Thymus (tissue), 11 donors: Measurements from ENCODE around the gene WIF1. TPM values are rescaled to one million over a fixed set of nuclear protein-coding genes. Genes with fewer than 3 reads are reported as not detected.

ENCODE experiments used
- DNase-seq, 9 donors: peaks; one replicate each; pipeline ENCODE4 v3.0.0-alpha.2; 2013; ENCODE audit warnings: low spot score in 9 of 9, low read depth in 6 of 9, missing footprints in 1 of 9
- H3K27ac ChIP-seq, 2 donors: one replicate each; pipeline ENCODE4 v1.5.1; 2013; ENCODE audit warnings: control low read depth in 1 of 2, low read depth in 1 of 2, low read length in 1 of 2, mild to moderate bottlenecking in 1 of 2, moderate library complexity in 1 of 2
- H3K27me3 ChIP-seq, 2 donors: one replicate each; pipeline ENCODE4 v1.5.1; 2013; ENCODE audit warnings: low read length in 1 of 2; ENCODE audit not compliant: control insufficient read depth in 2 of 2, insufficient read depth in 1 of 2
- H3K36me3 ChIP-seq, 2 donors: one replicate each; pipeline ENCODE4 v1.5.1; 2013; ENCODE audit warnings: low read length in 1 of 2, mild to moderate bottlenecking in 1 of 2, moderate library complexity in 1 of 2; ENCODE audit not compliant: control insufficient read depth in 2 of 2, insufficient read depth in 2 of 2
- H3K4me1 ChIP-seq, 2 donors: one replicate each; pipeline ENCODE4 v1.5.1; 2013; ENCODE audit warnings: low read length in 2 of 2; ENCODE audit not compliant: control insufficient read depth in 2 of 2, insufficient read depth in 2 of 2
- H3K4me3 ChIP-seq, 2 donors: one replicate each; pipeline ENCODE4 v1.5.1; 2013; ENCODE audit warnings: low read length in 2 of 2, control low read depth in 1 of 2, mild to moderate bottlenecking in 1 of 2
- H3K9me3 ChIP-seq, 2 donors: one replicate each; pipeline ENCODE4 v1.5.1; 2013; ENCODE audit warnings: low read length in 1 of 2, mild to moderate bottlenecking in 1 of 2; ENCODE audit not compliant: control insufficient read depth in 2 of 2, insufficient read depth in 1 of 2
- WGBS: extraction: QIAGEN DNeasy Blood & Tissue Kit; methylation state at CpG from one replicate; pipeline ENCODE4 v1.1.7; 2013; 5-methylcytosine and 5-hydroxymethylcytosine counted together
- polyA plus RNA-seq: library from polyadenylated mRNA; stranded (reverse); fragments of 200-250 nt; gene quantifications from one replicate; pipeline ENCODE4 v1.2.3, GENCODE V29; 2013
- total RNA-seq: library from RNA; stranded (reverse); fragments of 120-200 nt; gene quantifications from one replicate; pipeline ENCODE4 v1.2.4, GENCODE V29; 2013
- donor health status: healthy.

The WIF1 gene
- total and polyA plus RNA-seq, 2 donors: 0.23 to 0.38 TPM

- Histone ChIP-seq H3K4me1 (peaks cover 0 to 7% of the 10 kb centered on the region in 2 donors), H3K27me3 (no peaks in the 10 kb centered on the region), H3K27ac (no peak overlapping the region), H3K36me3 (no peaks in the 10 kb centered on the region), H3K9me3 (no peaks in the 10 kb centered on the region), H3K4me3 (no peak overlapping the region)
- DNase-seq: no peak
- WGBS: 93% methylated on average over 4 of the region's 4 CpGs
Observed at GRCh38 chr12:65157091-65157490, 36.0 kb upstream of the WIF1 start.

GRCh38 chr12:65156366-65156841 lies 35.3 kb upstream of the WIF1 start:
- Histone ChIP-seq H3K27me3 (no peaks in the 10 kb centered on the region), H3K4me1 (peaks cover 0 to 7% of the 10 kb centered on the region in 2 donors), H3K27ac (no peak overlapping the region), H3K36me3 (no peaks in the 10 kb centered on the region), H3K9me3 (no peaks in the 10 kb centered on the region), H3K4me3 (no peak overlapping the region)
- WGBS: 13% methylated on average over 2 of the region's 2 CpGs
- DNase-seq: peak in 3 of 9 donors; percentile 5 to 55 (median 22)

DNA sequence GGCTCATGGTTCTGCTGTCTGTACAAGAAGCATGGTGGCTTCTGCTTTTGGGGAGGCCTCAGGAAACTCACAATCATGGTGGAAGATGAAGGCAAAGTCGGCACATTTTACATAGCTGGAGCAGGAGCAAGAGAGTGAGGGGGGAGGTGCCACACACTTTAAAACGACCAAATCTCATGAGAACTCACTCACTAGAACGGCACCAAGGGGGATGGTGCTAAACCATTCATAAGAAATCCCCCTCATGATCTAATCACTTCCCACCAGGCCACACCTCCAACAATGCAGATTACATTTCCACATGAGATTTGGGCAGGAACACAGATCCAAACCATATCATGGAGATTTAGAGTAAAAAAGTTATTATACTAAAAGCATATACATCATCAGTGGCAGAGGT lies 34.7 kb upstream of the WIF1 start:
- 92% methylated on average over 3 of the region's 3 CpGs for WGBS

DNA sequence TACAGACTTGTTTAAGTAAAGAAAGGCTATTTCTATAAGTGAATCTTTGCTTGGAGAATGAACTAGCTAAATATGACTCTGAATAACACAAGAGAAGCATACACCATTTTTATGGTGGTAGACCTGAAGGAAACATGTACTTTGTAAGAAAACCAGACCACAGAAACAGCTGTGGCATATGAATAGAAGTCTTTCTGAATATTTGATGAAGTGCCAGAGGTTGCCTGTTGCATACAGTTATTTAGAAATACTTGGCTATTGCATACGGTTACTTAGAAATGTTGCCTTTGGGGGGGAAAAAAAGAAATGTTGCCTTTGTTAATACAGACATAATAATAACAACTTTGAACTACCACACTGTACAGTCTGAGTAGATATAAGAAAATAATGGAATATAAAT lies 31.5 kb upstream of the WIF1 start:
- Histone ChIP-seq H3K36me3 (no peaks in the 10 kb centered on the region), H3K9me3 (no peaks in the 10 kb centered on the region), H3K4me3 (no peak overlapping the region), H3K27me3 (no peaks in the 10 kb centered on the region), H3K27ac (no peak overlapping the region), H3K4me1 (peaks cover 0 to 7% of the 10 kb centered on the region in 2 donors)
- no peak for DNase-seq
- WGBS: 85% methylated on average over 1 of the region's 1 CpG

More for the DNA sequence above, 34.7 kb upstream of the WIF1 start:
- H3K36me3 ChIP-seq: no peaks in the 10 kb centered on the region
- H3K9me3 ChIP-seq: no peaks in the 10 kb centered on the region
- peaks cover 0 to 7% of the 10 kb centered on the region in 2 donors for H3K4me1 ChIP-seq
- H3K27ac ChIP-seq: no peak overlapping the region
- no peaks in the 10 kb centered on the region for H3K27me3 ChIP-seq
- H3K4me3 ChIP-seq: no peak overlapping the region
- DNase-seq: no peak

DNA sequence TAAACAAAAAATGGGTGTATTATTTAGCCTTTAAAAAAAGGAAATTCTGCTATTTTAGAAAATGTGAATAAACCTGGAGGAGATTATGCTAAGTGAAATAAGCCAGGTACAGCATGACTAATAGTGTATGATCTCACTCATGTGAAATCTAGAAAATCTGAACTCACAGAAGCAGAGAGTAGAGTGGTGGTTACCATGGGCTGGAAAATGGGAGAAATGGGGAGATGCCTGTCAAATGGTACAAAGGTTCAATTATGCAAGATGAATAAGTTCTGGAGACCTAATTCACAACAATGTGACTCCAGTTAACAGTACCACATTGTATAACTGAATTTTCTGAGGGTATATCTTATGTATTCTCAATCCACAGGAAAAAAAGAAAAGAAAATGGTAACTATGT lies 30.9 kb upstream of the WIF1 start:
- no peak overlapping the region for H3K4me3 ChIP-seq
- H3K27ac ChIP-seq: no peak overlapping the region
- H3K9me3 ChIP-seq: no peaks in the 10 kb centered on the region
- H3K4me1 ChIP-seq: peaks cover 0 to 7% of the 10 kb centered on the region in 2 donors
- no peaks in the 10 kb centered on the region for H3K27me3 ChIP-seq
- no peak for DNase-seq
- no peaks in the 10 kb centered on the region for H3K36me3 ChIP-seq

DNA sequence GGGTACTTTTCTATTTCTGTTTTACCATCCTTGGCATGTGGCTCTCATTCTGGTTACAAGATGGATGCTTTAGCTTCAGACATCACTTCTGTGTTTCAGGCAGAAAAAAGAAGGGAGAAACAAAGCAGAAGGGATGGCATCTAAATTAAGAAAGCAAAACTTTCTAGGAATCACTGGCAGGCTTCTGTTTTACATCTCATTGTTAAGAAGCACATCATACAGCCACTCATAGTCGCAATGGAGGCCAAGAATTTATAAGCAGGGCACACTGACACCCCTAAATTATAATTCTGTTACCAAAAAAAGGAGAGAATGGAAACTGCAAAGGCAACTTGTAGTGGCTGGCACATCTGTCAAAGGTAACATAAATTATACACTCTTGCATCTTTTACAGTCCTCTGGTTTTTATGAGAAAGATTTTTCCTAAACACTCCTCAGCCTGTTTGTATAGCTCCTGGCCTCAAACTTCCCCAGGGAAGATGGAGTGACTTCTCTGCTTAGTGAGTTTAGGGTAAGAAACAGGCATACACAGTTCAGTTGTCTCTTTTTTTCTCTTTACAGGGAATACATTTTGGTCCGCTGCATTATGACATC lies 26.3 kb upstream of the WIF1 start:
- H3K9me3 ChIP-seq: no peaks in the 10 kb centered on the region
- DNase-seq: no peak
- no peaks in the 10 kb centered on the region for H3K4me1 ChIP-seq
- no peaks in the 10 kb centered on the region for H3K27me3 ChIP-seq
- WGBS: 89% methylated on average over 2 of the region's 2 CpGs
- no peak overlapping the region for H3K27ac ChIP-seq
- no peak overlapping the region for H3K4me3 ChIP-seq
- H3K36me3 ChIP-seq: no peaks in the 10 kb centered on the region

DNA sequence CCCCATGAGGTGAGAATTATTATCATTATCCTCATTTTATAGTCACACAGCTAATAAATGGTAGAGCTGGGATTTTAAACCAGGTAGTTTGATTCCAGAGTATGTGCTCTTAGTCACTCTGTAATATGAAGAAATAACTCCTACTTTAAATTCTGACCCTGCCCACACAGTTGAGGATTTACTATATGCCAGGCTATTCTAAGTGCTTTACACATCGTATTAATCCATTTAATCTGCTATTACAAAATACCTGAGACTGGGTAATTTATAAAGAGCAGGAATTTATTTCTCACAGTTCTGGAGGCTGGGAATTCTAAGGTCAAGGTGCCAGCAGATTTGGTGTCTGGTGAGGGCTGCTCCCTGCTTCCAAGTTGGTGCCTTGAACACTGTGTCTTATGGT lies 19.6 kb upstream of the WIF1 start:
- Histone ChIP-seq H3K4me3 (no peak overlapping the region), H3K4me1 (no peaks in the 10 kb centered on the region), H3K36me3 (no peaks in the 10 kb centered on the region), H3K27me3 (no peaks in the 10 kb centered on the region), H3K9me3 (no peaks in the 10 kb centered on the region), H3K27ac (no peak overlapping the region)
- 97% methylated on average over 1 of the region's 1 CpG for WGBS
- DNase-seq: no peak

GRCh38 chr12:65139389-65139788 lies 18.3 kb upstream of the WIF1 start:
- Histone ChIP-seq H3K9me3 (no peaks in the 10 kb centered on the region), H3K4me3 (no peak overlapping the region), H3K36me3 (no peaks in the 10 kb centered on the region), H3K27me3 (no peaks in the 10 kb centered on the region), H3K4me1 (no peaks in the 10 kb centered on the region), H3K27ac (no peak overlapping the region)
- no peak for DNase-seq
- 74% methylated on average over 1 of the region's 1 CpG for WGBS

- H3K9me3 ChIP-seq: no peaks in the 10 kb centered on the region
- H3K27ac ChIP-seq: no peak overlapping the region
- H3K36me3 ChIP-seq: no peaks in the 10 kb centered on the region
- H3K4me3 ChIP-seq: no peak overlapping the region
- DNase-seq: no peak
- H3K4me1 ChIP-seq: no peaks in the 10 kb centered on the region
- peaks cover 0 to 2% of the 10 kb centered on the region in 2 donors for H3K27me3 ChIP-seq
Observed at GRCh38 chr12:65133879-65134278, 12.8 kb upstream of the WIF1 start.
